Neural progenitor cell (in vitro differentiated cells): Measurements from ENCODE around the gene COLEC12.

Source experiments
- EZH2phosphoT487 ChIP-seq: fragments of 200-600 bp; sonication (generic); IDR thresholded peaks from 2 replicates; pipeline ENCODE4 v1.6.1; 2017; ENCODE audit warnings: antibody characterized with exemption
- TF ChIP-seq, protein P1 (sequence below): fragments of 200-600 bp; sonication (generic); IDR thresholded peaks from 2 replicates; pipeline ENCODE4 v1.5.1; 2017; ENCODE audit warnings: antibody characterized with exemption, mild to moderate bottlenecking

- TF ChIP-seq, protein P1, sequence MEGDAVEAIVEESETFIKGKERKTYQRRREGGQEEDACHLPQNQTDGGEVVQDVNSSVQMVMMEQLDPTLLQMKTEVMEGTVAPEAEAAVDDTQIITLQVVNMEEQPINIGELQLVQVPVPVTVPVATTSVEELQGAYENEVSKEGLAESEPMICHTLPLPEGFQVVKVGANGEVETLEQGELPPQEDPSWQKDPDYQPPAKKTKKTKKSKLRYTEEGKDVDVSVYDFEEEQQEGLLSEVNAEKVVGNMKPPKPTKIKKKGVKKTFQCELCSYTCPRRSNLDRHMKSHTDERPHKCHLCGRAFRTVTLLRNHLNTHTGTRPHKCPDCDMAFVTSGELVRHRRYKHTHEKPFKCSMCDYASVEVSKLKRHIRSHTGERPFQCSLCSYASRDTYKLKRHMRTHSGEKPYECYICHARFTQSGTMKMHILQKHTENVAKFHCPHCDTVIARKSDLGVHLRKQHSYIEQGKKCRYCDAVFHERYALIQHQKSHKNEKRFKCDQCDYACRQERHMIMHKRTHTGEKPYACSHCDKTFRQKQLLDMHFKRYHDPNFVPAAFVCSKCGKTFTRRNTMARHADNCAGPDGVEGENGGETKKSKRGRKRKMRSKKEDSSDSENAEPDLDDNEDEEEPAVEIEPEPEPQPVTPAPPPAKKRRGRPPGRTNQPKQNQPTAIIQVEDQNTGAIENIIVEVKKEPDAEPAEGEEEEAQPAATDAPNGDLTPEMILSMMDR = no peak
- TF ChIP-seq EZH2phosphoT487 = no peak
These were observed 5.1 kb upstream of the COLEC12 start for GRCh38 chr18:505483-506122.
